ENCODE data around the gene RELB.
A peak's percentile ranks its signal among the peaks of the same experiment; 100 is the strongest.
"Not testable (repeated sequence)": the region's sequence is repeated elsewhere in the genome, so short reads cannot be mapped to it uniquely, and the experiment has no call there.

Gene RELB

GRCh38 chr19:44988273-44988672, 13.0 kb upstream of the RELB start:
- DNase-seq = no peak

- peak; percentile 74 for DNase-seq
These were observed 12.2 kb upstream of the RELB start for GRCh38 chr19:44988896-44989556.

- DNase-seq = no peak
These were observed 10.8 kb upstream of the RELB start for GRCh38 chr19:44990459-44990858.

DNA sequence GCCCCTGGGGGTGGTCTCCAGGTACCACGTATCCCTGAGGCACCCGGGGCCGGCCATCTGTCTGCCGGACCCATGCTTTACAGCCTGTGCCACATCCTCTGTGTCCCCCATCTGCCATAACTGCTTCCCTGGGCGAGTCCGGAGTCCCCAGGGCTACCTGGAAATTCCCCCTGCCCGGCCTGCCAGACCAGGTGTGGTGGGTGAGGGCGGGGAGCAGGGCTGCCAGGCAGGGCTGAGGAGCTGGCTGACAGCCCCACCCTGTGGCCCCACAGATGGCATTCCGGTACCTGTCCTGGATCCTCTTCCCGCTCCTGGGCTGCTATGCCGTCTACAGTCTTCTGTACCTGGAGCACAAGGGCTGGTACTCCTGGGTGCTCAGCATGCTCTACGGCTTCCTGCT, 10.3 kb upstream of the RELB start:
- DNase-seq = no peak

GRCh38 chr19:44992336-44993163, 8.7 kb upstream of the RELB start:
- no peak for DNase-seq

- DNase-seq = no peak
These were observed 7.7 kb upstream of the RELB start for GRCh38 chr19:44993526-44993925.

DNA sequence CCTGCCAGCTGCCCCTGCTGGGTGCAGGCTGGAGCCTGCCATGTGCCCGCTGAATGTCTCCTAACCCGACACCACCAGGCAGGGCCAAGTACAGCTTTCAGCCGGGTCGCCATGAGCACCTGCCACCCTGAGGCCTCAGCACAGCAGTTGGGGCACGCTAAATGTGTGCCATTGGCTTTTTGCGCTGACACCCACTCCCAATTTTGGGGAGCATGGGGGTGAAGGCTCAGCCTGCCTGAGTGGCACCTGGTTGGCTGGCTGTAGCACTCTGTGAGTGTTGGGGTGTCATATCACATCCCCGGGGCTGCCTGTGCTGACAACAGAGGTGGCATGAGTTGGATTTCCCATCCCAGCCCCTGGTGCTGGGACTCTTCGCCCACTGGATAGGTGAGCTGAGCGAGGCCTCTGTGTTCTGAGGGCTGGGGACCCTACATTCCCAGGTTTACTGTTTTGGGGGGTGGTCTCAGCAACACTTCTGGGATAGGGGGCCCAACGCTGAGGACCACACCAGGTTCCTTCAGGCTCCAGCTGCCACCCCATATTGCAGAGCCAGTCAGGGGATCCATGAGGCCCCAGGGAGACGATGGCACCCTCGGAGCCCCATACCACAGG, 7.2 kb upstream of the RELB start:
- DNase-seq = no peak

GRCh38 chr19:44998025-44998424, 3.2 kb upstream of the RELB start:
- no peak for DNase-seq

- not testable (repeated sequence) for DNase-seq
These were observed 1.9 kb upstream of the RELB start for GRCh38 chr19:44999131-44999925.

- DNase-seq = not testable (repeated sequence)
These were observed 599 bp upstream of the RELB start for GRCh38 chr19:45000665-45001064.

DNA sequence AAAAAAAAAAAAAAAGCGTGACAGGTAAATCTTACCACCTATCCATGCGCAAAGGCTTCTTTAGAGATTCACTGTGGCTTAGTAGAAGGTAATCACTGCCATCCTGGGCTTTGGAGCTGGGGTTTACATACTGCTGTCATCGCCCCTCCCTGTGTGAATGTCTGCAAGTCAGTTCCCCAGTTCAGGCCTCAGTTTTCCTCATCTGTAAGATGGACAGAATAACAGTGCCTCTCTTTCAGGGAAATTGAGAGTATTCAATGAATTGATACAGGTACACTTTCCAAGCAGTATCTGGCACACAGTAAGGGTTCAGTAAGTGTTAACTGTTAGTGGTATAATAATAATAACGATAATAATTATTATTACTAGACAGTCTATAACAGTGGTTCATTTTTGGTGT, 2.2 kb downstream of the RELB start:
- no peak for DNase-seq

GRCh38 chr19:45005787-45006186, 4.5 kb downstream of the RELB start:
- DNase-seq = no peak

- no peak for DNase-seq
These were observed 7.3 kb downstream of the RELB start for GRCh38 chr19:45008552-45008951.

DNA sequence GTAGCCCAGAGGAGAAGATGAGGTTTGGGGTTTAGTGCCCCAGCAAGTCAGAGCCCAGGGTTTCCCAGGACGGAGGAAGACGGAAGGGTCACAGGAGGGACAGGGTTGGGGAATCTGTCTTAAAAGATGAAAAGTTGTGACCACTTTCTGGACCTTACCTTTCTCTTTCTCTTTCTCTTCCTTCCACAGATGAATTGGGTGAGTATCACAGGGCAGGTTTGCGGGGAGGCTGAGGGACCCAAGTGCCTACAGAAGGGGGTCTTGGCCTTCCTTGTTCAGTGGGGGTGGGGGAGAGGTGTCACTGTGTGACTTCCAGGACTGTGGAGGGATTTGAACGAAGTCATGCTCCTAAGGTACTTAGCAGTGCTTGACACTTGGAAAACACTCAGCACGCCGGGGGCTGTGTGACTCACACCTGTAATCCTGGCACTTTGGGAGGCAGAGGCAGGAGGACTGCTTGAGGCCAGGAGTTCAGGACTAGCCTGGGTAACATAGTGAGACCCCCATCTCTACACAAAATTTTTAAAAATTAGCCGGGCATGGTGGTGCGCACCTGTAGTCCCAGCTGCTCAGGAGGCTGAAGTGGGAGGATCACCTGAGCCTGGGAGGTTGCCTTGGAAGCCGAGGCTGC, 8.5 kb downstream of the RELB start:
- DNase-seq = no peak

GRCh38 chr19:45010306-45010705, 9.0 kb downstream of the RELB start:
- DNase-seq = no peak

GRCh38 chr19:45011959-45012358, 10.7 kb downstream of the RELB start:
- DNase-seq = no peak

- peak; percentile 90 for DNase-seq
These were observed 15.4 kb downstream of the RELB start for GRCh38 chr19:45016388-45017314.

- DNase-seq = no peak
These were observed 17.9 kb downstream of the RELB start for GRCh38 chr19:45019187-45019586.

GRCh38 chr19:45020071-45020470, 18.8 kb downstream of the RELB start:
- no peak for DNase-seq

GRCh38 chr19:45021971-45022370, 20.7 kb downstream of the RELB start:
- no peak for DNase-seq

GRCh38 chr19:45023048-45023447, 21.8 kb downstream of the RELB start:
- no peak for DNase-seq

- no peak for DNase-seq
These were observed 24.0 kb downstream of the RELB start for GRCh38 chr19:45025264-45025663.

Measured in CD4-positive, alpha-beta T cell treated with Interleukin-12 subunit alpha and Interleukin-12 subunit beta, for 1 hour (primary cell).